ENCODE results near the gene UNC13A. TPM values are rescaled to one million over a fixed set of nuclear protein-coding genes. Genes with fewer than 3 reads are reported as not detected.

Gene UNC13A
- total and polyA plus RNA-seq, 2 of the 13 experiments (the other 11 are each of a cell fraction or from before 2014, with no cell fraction given) = 0.11 to 0.45 TPM

GRCh38 chr19:17605761-17606589 lies 82.2 kb downstream of the UNC13A start (continued):
- peak; percentile 66; the same call in 1 of the 2 replicates for TF ChIP-seq ZNF367 (CRISPR knock-in tag; IDR thresholded peaks at IDR 0.05; ENCODE audit: borderline replicate concordance)
- 0 out of 2 replicates have a peak, but pooled peaks have one; percentile 42 for TF ChIP-seq KLF13 (CRISPR knock-in tag; IDR thresholded peaks at IDR 0.05)
- no peak for TF ChIP-seq FIP1L1 (IDR thresholded peaks at IDR 0.05; ENCODE audit: borderline replicate concordance, insufficient read depth, low read depth, low read length)
- 0 out of 2 replicates have a peak, but pooled peaks have one; percentile 22 for TF ChIP-seq CREB1 (IDR thresholded peaks at IDR 0.05)
- TF ChIP-seq CREB1 (CRISPR knock-in tag; IDR thresholded peaks at IDR 0.05) = no peak
- TF ChIP-seq NRL (CRISPR knock-in tag; IDR thresholded peaks at IDR 0.05; ENCODE audit: borderline replicate concordance) = peak; percentile 97
- TF ChIP-seq THYN1 (CRISPR knock-in tag; IDR thresholded peaks at IDR 0.05; ENCODE audit: borderline replicate concordance, low read depth) = 0 out of 2 replicates have a peak, but pooled peaks have one; percentile 71
- TF ChIP-seq MEF2D (CRISPR knock-in tag; IDR thresholded peaks at IDR 0.05) = no peak
- peak; percentile 36 for TF ChIP-seq CEBPG (CRISPR knock-in tag; IDR thresholded peaks at IDR 0.05)
- TF ChIP-seq ZSCAN20 (CRISPR knock-in tag; IDR thresholded peaks at IDR 0.05; ENCODE audit: borderline replicate concordance) = peak; percentile 99
- no peak; the same call in 1 of the 2 replicates for TF ChIP-seq ZHX2 (IDR thresholded peaks at IDR 0.05; ENCODE audit: low read depth)
- peak; percentile 98 for TF ChIP-seq ZHX2 (CRISPR knock-in tag; IDR thresholded peaks at IDR 0.05; ENCODE audit: borderline replicate concordance)
- no peak for TF ChIP-seq ZNF10 (CRISPR knock-in tag; IDR thresholded peaks at IDR 0.05; ENCODE audit: borderline replicate concordance, low read depth)
- TF ChIP-seq ZNF607 (CRISPR knock-in tag; IDR thresholded peaks at IDR 0.05; ENCODE audit: borderline replicate concordance) = peak; percentile 100
- no peak for TF ChIP-seq HNRNPUL1 (IDR thresholded peaks at IDR 0.05; ENCODE audit: low read depth, low read length)
- TF ChIP-seq HIC2 (CRISPR knock-in tag; IDR thresholded peaks at IDR 0.05; ENCODE audit: low read depth) = peak; percentile 46; the same call in 1 of the 2 replicates
- TF ChIP-seq CCAR2 (optimal IDR thresholded peaks at IDR 0.05; ENCODE audit: low read depth, low read length) = no peak
- peak; percentile 98 for TF ChIP-seq KLF6 (CRISPR knock-in tag; IDR thresholded peaks at IDR 0.05)
- no peak for TF ChIP-seq ZSCAN30 (CRISPR knock-in tag; IDR thresholded peaks at IDR 0.05)
- peak; percentile 77; the same call in 1 of the 2 replicates for TF ChIP-seq ISL2 (CRISPR knock-in tag; IDR thresholded peaks at IDR 0.05)

All from HepG2 (cell line).